HPDE6-E6E7 (cell line): Measurements from ENCODE around the gene BRSK1.
A peak's percentile ranks its signal among the peaks of the same experiment; 100 is the strongest.

ENCODE experiments used
- DNase-seq: peaks from one replicate; pipeline ENCODE4 v3.0.0; 2011; ENCODE audit warnings: missing footprints; ENCODE audit errors: extremely low spot score

BRSK1 gene

DNA sequence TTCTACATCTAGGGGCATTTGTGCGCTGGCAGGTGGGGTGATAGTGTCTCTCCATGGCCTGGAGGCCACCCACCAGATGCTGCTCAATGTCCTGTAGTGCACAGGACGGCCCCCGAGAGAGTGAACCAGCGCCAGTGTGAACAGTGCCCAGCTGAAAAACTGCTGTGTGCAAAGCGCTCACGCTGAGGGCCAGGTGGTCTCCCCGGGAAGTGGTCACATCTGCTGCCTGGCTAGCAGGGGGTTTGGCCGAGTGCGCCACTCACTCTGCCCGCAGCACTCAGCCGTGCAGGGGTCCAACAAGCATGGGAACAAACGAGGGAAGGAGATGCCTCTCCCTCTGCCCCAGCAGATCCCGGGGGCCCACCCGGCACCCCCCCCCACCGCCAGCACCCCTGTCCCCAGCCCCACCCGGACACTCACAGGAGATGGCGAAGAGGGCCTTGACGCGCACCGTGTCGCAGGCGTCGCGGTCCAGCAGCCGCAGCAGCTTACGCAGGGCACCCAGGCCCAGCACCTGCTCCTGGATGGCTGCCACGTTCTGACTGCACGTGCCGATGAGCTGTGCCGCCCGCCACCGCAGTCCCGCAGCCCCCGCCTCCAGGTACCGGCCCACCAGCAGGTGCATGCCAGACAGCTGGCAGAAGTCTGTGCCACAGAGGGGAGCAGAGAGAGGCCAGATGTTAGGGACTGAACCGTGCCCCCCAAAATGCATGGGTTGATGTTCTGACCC is 9.7 kb upstream of the BRSK1 start:
- no peak for DNase-seq

DNA sequence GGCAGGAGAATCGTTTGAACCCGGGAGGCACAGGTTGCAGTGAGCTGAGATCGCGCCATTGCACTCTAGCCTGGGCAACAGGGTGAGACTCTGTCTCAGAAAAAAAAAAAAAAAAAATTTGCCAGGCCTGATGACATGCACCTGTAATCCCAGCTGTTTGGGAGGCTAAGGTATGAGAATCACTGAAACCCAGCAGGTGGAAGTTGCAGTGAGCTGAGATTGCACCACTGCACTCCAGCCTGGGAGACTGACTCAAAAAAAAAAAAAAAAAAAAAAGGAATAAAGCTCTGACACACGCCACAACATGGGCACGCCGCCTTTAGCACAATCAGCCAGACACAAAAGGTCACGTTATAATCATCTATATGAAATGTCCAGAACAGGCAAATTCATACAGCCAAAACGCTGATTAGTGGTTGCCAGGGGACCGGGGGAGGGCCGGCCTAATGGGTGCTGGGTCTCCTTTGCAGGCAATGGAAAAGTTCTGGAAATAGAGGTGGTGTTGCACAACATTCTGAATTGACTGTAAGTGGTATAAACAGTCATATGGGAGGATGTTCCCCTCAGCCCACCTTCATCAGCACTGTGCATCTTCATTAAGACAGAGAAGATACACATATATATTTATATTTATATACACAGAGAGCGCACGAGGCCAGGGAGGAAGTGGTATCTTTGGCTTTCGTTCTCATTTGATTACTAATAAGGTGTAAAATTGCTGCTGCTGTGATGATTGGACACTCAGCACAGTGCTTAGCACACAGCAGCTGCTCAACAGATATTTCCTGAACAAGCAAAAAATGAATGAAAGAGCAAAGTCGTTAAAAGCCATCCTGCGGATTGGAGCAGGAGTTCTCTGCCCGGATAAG is 7.7 kb upstream of the BRSK1 start:
- no peak for DNase-seq

DNA sequence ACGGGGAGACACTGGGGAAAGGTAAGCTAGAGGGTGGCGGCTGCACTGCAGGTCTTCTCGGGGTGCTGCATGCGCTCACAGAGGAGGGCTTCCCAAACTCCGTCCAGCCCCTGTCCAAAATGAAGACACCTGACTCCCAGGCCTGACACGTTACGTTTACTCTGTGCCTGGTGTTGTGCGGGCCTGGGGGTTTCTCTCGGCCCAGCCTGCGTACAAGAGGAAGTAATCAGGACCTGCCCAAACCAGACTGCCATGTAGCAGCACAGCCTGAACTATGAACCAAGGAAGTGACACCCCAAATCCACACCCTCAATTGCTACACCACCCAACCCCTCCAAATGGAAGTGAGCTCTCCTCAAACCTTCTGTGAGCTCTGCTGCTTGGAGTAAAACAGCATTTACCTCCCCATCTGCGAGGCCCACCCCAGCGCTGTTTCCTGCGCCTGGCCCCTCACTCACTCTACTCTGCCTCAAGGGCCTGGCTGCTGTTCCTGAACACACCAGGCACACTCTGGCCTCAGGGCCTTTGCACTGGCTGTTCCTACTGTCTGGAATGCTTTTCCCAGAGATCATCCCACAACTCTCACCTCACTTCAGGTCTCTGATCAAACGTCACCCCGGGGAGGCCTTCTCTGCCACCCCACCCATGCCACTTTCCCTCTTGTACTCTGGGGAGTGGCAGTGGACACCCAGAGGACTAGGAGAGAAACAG is 6.9 kb upstream of the BRSK1 start:
- DNase-seq, result no peak

DNA sequence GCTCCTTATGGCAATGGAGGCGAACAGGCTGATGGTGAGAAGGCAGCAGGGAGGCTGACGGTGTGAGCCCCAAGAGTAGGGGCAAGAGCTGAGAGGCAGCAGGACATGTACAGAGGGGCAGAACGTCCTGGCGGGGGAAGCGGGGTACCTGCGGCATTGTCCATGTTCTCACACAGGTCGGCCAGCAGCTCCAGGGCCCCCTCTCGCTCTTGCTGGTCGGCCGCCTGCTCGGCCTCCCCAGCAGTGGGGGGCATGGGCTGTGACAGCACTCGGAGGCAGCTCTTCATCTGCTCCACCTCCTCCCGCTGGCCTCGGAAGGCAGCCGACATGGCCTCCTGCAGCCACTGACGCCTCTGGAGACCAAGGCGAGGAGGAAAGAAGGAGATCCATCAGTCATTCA is 6.3 kb upstream of the BRSK1 start:
- DNase-seq, result no peak

DNA sequence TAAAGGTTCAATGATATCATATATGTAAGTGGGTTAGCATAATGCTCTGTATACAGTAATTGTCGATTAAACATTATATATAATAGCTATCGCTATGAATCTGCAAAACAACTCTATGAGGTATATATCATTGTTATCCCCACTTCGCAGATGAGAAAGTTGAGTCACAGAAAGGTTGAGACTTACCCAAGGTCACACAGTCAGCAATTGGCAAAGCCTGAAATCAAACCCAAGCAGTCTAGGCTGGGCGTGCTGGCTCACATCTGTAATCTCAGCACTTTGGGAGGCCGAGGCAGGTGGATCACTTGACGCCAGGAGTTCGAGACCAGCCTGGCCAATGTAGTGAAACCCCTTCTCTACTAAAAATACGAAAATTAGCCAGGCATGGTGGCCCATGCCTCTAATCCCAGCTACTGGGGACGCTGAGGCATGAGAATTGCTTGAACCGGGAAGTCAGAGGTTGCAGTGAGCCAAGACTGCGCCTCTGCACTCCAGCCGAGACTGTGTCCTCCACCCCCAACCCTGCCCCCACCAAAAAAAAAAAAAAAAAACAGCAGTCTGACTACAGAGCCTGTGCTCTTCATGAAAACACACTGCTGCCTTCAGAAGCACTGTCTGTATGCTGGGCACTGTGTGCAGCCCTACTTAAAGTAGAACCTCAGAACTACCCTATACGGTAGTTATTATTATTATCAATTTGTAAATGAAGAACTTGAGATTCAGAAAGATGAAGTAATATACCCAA is 5.2 kb upstream of the BRSK1 start:
- no peak for DNase-seq

DNA sequence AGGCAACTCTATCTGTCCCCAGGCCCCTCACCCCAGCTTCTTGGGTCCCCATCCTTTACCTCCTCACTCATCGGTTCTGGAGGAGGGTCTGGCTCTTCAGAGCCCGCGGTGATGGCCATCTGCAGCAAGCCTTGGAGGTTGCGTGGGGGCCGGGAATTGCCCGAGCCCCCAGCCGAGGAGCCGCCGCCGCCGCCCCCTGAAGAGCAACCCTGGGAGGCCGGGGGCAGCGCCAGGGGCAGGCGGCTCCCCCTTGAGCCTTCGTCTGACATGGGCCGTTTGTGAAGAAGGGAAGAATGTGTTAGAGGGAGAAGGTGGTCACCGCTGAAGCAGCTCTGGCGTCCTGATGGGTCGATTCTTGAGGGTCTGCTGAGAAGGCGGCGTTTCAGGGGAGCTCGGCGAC is 4.5 kb upstream of the BRSK1 start:
- no peak for DNase-seq

DNA sequence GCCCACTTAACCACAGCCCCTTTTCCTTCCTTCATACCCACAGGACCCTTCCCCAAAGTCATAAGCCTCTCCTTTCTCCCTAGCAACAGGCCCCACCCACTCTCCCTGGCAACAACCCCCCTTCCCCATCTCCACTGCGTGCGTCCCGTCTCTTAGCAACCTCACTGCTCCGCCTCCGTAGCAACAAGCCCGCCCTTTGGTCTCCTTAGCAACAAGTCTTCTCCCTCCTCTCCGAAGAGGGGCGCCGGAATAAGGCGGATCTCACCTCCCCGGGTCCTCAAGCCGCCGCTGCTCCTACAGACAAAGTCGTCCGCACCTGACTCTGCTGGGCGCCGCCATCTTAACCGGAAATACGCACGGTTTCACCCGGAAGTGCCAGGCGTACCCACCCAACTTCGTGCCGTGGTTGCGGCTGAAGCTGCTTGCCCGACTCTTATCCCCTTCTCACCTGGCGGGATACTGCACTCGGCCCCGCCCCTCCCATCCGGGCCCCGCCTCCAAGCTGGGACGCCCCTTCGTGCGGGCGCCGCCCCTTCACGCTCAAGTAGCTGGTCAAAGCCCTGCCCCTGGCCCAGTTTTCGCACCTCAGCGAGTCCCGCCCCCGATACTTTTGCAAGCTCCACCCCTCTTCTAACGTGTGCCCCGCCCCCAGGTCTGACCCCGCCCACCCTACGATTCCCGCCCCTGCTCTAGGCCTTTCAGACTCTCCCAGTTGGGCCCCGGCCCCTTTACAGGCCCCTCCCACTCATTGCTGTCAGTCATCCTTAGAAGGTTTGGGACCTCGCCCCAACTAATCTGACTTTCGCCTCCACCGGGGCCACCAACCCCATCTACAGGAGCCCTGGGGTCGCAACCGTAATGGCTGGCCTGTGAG is 3.8 kb upstream of the BRSK1 start, which contains the start of gene HSPBP1:
TSS of gene HSPBP1 (minus strand) at position 341 of the 874 bp plus-strand sequence. CDS start 502 bp downstream, outside the sequence.
- peak; percentile 95 for DNase-seq

DNA sequence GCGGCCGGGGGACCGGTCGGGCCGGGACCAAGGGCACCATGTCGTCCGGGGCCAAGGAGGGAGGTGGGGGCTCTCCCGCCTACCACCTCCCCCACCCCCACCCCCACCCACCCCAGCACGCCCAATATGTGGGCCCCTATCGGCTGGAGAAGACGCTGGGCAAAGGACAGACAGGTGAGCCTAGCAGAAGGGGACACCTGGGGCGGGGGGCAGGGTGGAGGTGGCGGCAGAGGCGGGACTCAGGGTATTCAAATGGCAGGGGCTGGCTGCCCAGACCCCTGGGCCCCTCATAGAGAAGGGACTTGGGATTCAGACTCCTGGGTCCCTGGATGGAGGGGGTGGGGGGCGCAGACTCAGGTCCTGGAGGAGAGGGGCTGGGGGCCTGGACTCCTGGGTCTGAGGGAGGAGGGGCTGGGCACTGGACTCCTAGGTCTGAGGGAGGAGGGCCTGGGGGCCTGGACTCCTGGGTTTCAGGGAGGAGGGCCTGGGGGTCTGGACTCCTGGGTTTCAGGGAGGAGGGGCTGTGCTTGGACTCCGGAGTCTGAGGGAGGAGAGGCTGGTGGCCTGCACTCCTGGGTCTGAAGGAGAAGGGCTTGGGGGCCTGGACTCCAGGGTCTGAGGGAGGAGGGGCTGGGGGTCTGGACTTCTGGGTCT is 735 bp downstream of the BRSK1 start:
- DNase-seq, result no peak

DNA sequence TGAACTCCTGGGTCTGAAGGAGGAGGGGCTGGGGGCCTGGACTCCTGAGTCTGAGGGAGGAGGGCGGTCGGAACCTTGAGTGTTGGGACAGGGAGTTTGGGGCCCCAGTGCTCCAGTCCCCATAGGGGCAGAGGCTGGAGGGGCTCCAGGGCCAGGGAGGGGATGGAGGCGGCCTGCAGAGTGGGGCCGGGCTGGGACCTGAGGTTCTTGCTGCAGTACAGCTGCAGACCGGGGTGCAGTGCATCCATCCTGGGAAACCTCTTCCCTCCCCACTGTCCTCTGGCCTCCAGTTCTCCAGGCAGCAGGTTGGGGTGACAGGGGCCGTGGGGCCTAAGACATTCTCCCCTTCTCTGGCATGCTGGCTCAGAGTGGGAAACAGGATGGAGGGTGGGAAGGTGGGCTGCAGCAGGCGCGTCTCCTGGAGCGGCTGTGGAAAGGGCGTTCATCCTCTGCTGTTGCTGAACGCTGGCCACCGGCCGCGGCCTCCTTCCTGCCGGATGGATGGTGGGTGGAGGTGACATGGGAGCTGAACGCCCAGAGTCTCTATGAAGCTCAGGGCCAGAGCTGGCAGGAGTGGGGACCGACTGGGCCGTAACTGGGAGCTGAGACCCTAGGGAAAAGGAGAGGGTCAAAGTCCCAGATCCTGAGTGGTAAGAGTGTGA is 1.6 kb downstream of the BRSK1 start:
- no peak for DNase-seq

DNA sequence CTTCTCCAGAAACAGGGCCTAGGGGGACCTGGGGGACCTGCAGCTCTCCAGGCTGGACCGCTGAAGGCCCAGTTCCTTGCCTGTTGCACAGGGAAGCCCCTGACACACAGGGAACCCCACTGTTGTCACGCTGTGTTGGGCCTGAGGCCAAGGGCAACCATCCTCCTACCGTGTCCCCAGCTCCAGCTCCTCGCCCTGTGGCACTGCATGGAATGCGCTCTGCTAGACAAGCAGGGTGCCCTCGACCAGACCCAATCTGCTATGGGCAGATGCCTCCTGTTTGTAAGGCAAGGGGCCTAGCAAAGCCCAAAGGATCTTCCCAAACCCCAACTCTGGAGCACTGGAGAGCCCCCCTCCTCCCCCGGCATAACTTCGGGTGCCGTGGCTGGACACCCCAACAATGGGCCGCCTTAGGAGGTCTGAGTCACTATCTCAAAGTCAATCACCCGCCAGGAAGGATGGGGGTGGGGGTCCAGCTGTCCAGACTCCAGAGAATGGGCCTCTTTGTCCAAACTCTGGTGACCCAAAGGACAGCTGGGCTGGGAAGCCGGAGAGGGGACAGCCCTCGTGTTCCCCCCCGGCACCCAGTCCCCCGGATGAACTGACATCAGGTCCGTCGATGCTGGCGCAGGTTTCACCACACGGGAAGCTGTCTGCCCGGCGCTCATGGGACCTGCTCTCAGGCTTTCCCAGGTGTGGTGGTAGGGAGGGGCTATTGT is 3.7 kb downstream of the BRSK1 start:
- no peak for DNase-seq

DNA sequence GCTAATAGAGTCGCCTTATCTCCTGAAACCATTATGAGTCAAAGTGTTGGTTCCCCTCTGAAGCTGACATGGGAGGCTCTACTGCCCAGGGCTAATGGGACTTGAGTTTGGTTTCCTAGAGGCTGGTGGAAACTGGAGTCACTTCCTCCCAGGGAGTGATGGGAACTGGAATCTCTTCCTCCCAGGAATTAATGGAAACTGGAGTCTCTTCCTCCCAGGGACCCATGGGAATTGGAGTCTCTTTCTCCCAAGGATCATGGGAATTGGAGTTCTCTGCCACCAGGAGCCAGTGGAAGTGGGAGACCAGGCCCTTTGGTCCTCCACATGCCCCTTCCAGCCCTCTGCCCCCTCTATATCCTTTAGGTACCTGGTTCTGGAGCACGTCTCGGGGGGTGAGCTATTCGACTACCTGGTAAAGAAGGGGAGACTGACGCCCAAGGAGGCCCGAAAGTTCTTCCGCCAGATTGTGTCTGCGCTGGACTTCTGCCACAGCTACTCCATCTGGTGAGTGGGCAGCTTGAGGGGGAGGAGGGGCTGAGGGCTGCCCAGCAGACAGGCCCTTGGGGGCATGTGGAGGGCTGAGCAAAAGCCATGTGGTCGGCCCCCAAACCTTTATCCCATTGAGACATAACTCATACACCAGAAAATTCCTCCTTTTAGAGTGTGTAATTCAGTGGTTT is 5.5 kb downstream of the BRSK1 start:
- DNase-seq, result no peak

DNA sequence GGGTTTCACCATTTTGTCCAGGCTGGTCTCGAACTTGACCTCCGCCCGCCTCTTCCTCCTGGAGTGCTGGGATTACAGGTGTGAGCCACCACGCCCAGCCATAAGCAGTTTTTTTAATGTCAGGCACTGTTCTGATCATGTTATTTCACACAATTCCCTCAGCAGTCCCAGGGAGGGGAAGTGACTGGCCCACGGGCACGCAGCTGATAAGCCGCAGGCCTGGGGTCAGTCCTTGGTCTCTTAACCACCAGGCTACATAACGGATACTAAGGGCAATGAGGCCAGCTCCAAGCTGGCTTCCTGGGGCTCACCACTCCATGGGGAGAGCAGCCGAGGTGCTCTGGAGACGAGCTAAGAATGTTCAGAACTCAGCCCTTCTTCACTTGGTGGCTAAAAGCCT is 13.5 kb downstream of the BRSK1 start:
- DNase-seq, result no peak

DNA sequence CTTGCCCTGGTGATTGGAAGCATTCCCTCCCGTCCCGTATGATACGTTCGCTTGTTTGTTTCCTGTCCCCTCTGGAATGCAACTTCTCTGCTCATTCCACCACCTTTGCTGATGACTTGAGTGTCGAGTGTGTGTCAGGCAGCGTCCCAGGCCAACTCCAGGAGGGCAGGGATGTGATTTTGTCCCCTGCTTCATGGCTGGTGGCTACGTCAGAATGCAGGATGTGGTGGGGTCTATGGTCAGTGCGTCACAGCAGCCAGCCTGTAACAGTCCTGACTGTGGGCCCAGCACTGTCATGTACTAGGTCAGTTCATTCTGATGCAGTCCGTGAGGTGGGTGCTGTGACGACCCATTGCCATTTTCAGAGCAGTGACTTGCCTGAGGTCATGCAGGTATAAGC is 16.2 kb downstream of the BRSK1 start:
- DNase-seq, result no peak

DNA sequence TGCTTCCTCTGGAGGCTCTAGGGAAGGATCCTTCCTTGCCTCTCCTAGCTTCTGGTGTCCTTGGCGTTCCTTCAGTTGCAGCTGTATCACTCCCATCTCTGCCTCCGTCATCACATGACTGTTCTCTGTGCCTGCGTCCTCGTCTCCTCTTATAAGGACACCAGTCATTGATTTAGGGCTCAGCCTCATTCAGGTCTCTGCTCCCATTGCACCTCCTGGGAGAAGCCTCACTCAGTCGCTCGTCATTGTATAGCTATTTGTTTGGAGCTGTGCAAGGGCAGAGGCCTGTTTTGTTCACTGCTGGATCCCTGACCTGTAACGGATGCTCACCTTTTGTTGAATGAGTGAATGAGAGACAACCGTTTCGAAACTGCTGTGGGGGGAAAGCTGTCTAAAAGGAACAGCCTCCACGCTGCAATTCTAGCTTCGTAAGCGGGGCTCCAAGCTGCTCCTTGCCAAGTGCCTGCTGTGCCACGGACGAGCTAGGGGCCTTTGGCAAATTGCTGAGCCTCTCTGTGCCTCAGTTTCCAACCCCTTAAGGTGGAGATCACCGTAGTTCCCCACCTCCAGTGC is 17.2 kb downstream of the BRSK1 start:
- no peak for DNase-seq

DNA sequence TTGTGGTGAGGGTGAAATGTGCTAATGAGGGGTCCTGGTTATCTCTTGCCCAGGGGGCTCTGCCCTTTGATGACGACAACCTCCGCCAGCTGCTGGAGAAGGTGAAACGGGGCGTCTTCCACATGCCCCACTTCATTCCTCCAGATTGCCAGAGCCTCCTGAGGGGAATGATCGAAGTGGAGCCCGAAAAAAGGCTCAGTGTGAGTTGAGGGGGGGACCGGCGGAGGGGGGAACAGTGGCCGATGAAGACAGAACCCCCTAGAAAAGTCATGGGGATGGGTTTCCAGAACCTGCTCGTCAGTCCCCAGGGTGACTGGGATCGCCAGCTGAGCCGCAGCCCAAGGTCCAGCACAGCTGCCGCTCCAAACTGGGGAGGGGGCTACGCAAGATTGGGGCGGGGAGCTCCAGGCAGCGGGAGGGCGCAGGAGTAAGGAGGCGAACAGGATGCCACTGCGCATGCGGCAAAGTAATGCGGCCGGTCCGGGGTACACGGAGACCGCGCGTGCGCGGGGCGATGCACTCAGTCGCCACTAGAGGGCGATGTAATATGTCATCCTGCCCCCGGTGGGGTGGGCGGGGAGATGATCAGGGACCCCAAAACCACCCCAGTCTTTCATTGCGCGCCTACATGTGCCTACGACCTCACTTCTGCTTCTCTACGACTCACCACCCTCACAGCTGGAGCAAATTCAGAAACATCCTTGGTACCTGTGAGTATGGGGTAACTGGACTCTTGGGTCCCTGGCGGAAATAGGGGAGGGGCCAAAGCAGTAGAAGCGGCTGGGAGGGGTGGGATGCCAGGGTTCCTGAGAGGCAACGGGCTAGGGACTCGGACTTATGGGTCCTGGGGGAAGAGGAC is 17.9 kb downstream of the BRSK1 start:
- peak; percentile 99 for DNase-seq

DNA sequence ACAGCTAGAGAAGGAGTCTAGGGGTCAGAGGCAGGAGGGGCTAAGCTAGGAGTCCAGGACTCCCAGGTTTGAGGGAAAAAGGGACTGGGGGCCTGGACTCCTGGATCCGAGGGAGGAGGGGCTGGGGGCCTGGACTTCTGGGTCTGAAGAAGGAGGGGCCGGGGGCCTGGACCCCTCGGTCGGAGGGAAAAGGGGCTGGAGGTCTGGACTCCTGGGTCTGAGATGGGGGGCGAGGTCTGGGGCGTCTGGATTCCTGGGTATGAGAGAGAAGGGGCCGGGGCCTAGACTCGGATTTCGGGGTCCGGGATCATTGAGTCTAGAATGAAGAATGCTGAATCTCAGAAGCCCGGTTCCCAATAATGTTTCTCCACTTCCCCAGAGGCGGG is 18.5 kb downstream of the BRSK1 start:
- no peak for DNase-seq

DNA sequence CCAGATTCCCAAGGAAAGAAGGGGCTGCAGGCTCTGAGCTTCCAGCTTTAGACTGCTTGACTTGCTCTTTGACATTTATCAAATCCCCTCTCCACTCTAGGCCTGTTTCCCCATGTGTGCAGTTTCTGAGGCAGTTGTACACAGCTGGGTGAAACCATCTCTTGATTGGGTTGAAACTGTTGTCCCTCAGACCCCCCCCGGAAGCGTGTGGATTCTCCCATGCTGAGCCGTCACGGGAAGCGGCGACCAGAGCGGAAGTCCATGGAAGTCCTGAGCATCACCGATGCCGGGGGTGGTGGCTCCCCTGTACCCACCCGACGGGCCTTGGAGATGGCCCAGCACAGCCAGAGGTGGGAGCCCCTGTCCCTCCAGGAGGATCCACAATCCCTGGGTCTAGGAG is 19.7 kb downstream of the BRSK1 start:
- DNase-seq, result no peak
